WI38 (cell line): Measurements from ENCODE around the gene MAD1L1.

Experiments used
- H3K4me3 ChIP-seq: 2 replicates; pipeline ENCODE4 v1.5.1; 2011; ENCODE audit warnings: low read depth, mild to moderate bottlenecking, control low read depth, low read length
- CTCF ChIP-seq: IDR thresholded peaks from 2 replicates; pipeline ENCODE4 v1.5.1; 2012; ENCODE audit warnings: low read depth, mild to moderate bottlenecking, control low read depth, low read length

The MAD1L1 gene

GRCh38 chr7:2112261-2113198, 120.2 kb downstream of the MAD1L1 start:
- TF ChIP-seq CTCF: no peak
- no peak overlapping the region for H3K4me3 ChIP-seq

- no peak overlapping the region for H3K4me3 ChIP-seq
- TF ChIP-seq CTCF: no peak
Observed at GRCh38 chr7:2111568-2111967, 121.2 kb downstream of the MAD1L1 start.

GRCh38 chr7:2110610-2111396, 121.9 kb downstream of the MAD1L1 start:
- no peak for TF ChIP-seq CTCF
- no peak overlapping the region for H3K4me3 ChIP-seq

GRCh38 chr7:2109936-2110609, 122.7 kb downstream of the MAD1L1 start:
- TF ChIP-seq CTCF: no peak
- H3K4me3 ChIP-seq: no peak overlapping the region

- H3K4me3 ChIP-seq: no peak overlapping the region
- TF ChIP-seq CTCF: no peak
Observed at GRCh38 chr7:2109251-2109872, 123.4 kb downstream of the MAD1L1 start.

GRCh38 chr7:2108501-2109250, 124.1 kb downstream of the MAD1L1 start:
- TF ChIP-seq CTCF: no peak
- no peak overlapping the region for H3K4me3 ChIP-seq
